HG03025 (cell line): ENCODE results near the gene RIPK3.
"Not testable (repeated sequence)": the region's sequence is repeated elsewhere in the genome, so short reads cannot be mapped to it uniquely, and the experiment has no call there.

ENCODE experiments used
- ATAC-seq: cut with Tn5 transposase; IDR thresholded peaks from one replicate; pipeline ENCODE4 v1.9.1; 2021; ENCODE audit warnings: mild to moderate bottlenecking, moderate library complexity; ENCODE audit not compliant: unreplicated experiment, low FRiP score

Gene RIPK3

DNA sequence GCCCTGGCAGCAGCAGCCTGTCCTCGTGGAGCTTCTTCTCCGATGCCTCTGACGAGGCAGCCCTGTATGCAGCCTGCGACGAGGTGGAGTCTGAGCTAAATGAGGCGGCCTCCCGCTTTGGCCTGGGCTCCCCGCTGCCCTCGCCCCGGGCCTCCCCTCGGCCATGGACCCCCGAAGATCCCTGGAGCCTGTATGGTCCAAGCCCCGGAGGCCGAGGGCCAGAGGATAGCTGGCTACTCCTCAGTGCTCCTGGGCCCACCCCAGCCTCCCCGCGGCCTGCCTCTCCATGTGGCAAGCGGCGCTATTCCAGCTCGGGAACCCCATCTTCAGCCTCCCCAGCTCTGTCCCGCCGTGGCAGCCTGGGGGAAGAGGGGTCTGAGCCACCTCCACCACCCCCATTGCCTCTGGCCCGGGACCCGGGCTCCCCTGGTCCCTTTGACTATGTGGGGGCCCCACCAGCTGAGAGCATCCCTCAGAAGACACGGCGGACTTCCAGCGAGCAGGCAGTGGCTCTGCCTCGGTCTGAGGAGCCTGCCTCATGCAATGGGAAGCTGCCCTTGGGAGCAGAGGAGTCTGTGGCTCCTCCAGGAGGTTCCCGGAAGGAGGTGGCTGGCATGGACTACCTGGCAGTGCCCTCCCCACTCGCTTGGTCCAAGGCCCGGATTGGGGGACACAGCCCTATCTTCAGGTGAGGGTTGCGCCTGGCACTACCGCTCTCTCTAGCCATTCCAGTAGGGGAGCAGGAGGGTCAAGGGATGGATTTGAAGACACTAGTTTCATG, 30.3 kb upstream of the RIPK3 start:
- no peak for ATAC-seq

DNA sequence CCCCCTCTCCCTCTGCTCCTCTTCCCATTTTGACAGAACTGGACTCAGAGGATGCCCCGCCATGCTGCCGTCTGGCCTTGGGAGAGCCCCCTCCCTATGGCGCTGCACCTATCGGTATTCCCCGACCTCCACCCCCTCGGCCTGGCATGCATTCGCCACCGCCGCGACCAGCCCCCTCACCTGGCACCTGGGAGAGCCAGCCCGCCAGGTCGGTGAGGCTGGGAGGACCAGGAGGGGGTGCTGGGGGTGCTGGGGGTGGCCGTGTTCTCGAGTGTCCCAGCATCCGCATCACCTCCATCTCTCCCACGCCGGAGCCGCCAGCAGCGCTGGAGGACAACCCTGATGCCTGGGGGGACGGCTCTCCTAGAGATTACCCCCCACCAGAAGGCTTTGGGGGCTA, 29.7 kb upstream of the RIPK3 start:
- no peak for ATAC-seq

DNA sequence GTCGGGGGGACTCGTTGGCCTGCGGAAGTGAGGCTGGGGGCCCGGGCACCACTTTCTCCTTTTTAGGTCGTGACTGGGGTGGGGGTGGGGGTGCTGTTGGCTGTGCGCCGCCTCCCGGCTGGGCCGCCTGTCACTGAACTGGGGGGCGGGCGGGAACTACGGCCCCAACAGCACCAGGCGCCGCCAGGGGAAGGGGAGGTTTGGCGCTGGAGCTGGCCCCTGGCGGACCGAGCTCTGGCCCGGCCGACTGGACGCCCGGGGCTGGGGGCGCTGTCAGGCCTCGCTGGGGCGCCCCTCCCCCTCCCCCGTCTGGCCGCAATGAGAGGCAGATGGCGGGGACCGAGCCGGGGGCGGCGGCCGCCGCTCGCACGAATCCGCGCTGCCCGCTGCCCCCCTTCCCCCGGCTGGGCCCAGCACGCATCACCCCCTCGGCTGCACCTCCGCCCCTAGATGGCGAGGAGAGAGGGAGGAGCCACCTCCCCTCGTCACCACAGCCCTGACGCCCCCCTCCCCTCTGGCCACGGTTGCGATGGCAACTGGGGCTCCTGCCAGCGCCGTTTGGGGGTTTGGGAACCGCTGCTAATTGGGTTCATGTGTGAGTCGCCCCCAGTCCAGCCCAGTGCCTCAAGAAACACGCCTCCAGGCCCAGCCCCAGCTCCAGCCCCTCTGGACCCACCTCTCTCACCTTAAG, 28.9 kb upstream of the RIPK3 start:
- ATAC-seq = no peak

DNA sequence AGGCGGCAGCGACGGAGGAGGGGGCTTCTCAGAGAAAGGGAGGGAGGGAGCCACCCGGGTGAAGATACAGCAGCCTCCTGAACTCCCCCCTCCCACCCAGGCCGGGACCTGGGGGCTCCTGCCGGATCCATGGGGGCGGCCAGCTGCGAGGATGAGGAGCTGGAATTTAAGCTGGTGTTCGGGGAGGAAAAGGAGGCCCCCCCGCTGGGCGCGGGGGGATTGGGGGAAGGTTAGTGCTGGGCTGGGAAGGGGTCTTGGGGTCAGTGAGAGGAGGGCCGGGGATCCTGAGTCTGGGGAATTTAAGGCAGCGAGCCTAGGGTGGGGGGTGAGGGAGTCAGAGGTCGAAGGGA, 28.4 kb upstream of the RIPK3 start:
- ATAC-seq = no peak

DNA sequence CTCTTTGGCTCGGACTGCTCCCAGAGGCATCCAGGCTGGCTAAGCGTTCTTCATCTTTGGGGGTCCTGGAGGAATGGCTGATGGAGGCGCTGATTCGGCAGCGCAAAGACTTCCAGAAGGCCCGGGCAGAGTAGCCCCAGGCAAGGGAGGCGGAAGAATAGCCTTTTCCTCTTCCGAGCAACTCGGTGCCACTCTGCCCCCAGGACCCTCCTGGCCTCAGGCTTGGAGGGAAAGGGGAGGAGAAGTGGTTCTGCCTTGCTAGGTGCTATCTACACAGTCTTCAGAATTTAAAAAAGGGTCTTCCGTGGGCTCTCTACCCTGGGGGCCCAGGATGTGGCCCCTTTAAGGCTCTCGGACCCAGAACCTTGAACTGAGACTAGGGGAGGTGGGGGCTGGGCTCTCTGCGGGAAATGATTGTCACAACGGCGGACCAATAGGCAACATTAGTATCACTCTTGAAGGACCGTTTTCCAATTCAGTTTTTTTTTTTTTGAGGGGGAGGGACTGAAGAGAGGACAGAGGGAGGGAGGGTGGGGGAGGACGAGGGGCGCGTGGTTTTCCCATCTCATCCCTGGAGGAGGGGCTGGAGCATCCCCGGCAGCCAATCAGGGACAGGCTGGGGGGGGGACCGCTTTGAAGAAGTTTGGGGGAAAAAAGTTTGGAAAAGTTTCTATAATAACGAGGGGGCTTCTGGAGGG, 27.9 kb upstream of the RIPK3 start, which contains the start of gene NFATC4:
TSS of gene NFATC4 (plus strand) at position 671 of the 698 bp plus-strand sequence. CDS start 157 bp downstream, outside the sequence.
- ATAC-seq = no peak

DNA sequence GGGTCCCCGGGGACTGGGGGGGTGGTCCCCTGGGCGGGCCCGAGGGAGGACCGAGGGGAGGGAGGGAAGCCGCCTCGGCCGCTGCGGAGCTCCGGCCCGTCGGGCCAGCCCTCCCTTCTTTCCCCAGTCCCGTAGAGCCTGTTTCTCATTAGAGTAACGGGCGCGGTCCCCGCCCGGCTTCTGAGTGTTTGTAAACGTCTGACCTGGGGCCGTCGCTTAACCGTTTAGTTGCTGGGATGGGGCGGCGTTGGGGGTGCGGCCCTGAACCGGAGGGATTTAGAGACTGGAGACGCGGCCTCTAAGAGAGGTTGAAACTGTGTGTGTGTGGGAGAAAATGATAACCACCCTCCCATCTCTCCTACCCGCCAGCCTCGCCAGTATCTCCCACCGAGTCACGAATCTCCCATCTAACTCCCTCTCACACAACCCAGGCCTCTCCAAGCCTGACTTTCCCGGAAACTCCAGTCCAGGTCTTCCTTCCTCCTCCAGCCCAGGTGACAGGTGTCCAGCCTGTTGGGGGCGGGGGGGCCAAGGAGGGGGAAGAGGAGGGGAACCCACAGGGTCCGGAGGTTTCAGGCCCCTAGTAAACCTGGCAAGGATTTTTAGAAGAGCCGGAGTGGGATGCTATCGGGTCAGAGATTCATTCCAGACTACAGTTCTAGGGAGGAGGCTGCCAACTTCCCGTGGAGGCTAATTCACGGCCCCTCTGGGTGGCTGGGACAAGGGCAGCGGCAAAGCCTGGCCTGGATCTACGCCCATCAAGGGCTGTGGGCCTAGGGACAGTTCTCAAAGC, 27.1 kb upstream of the RIPK3 start:
- ATAC-seq = peak; percentile 47

DNA sequence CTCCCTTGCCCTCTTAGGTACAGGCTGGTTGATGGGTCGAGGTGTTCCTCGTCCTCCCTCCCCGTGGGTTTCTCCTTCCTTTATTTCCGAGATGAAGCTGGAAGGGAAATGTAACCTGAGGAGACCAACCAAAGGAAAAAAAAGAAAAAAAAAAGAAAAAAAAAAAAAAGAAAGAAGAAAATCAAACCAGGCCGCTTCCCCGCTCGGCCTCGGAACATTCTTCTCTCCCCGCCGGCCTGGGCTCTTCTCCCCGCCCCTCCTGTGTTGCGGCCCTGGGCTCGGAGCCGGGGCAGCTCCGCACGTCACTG, 26.6 kb upstream of the RIPK3 start:
- no peak for ATAC-seq

DNA sequence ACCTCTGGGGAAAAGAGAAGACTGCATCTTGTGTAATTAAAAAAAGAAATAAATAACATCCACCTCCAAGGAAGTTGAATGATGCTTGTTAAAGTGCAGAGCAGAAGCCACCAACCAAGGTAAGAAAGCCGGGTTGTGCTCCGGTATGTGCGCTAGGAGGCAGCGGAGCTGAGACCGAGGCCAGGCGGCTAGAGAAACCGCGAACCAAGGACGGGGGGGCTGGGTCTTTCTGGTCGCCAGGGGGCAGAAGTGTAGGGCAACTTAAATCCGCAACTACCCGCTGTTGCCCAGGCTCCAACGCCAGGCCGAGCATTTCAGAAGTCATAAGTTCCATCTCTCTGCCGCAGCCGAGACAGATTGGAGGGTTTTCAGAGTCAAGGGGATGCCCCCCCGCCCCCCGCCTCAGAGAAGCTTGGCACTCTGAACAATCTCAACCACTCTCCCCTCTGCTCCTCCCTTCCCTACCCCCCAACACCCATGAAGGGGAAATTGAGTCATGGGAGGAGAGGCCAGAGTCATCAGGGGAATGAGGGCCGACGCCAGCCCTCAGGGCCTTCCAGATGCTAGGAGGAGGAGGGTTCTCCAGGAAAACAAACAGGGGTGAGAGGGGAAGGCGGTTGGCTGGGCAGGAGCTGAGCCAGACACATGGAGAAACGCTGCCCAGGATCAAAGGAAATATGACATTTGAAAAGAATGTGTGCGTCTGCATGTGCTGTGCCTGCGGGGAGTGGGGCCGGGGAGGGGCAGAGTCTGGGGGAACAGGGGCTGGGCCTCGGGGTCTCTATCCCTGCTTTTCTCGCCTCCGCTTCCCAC, 26.0 kb upstream of the RIPK3 start:
- no peak for ATAC-seq

DNA sequence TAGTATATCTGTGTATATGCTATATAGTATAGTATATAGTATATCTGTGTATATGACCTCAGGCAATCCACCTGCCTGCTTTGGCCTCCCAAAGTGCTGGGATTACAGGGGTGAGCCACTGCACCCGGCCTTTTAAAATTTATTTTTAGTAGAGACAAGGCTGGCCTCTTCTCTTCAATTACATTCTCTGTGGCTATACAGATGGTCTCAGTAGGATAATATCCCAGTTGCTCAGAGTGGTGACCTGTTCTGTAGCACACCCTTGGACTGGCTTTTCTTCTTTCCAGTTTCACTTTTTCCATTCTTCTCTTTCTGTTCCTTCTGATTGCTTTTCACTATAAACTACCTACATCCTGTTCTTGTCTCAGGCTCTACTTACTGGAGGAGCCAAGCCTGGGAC, 25.1 kb upstream of the RIPK3 start:
- no peak for ATAC-seq

DNA sequence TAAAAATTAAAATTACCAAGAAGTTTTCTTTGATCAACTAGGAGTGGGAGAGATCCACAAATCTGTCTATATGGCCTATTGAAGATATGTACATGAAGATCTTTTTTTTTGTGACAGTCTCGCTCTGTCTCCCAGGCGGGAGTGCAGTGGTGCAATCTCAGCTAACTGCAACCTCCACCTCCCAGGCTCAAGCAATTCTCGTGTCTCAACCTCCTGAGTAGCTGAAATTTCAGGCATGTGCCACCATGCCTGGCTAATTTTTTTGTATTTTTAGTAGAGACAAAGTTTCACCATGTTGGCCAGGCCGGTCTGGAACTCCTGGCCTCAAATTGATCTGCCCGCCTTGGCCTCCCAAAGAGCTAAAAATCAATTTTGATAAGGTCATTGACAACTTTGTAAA, 23.6 kb upstream of the RIPK3 start:
- no peak for ATAC-seq

DNA sequence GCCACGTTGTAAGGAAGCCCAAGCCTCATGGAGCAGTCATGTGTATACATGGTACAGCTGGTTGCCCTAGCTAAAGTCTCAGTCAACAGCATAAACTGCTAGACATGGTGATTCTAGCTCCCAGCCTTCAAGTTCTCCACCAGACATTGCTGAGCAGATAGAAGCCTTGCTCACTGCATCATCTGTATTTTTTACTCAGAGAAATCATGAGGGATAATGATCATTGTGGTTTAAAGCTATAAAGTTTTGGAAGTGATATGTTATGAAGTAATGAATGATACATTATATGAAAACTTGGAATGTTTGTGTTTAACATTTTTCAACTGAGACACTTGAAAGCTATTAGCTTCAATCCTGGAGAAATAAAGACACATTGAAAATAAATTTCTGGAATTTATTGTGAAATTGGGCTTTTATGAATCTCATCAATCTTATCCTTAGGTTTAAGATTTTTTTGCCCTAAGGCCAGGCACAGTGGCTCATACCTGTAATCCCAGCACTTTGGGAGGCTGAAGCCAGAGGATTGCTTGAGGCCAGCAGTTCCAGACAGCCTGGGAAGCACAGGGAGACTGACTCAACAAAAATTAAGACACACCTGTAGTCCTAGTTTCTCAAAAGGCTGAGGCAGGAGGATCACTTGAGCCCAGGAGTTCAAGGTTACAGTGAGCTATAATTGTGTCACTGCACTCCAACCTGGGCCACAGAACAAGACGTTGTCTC, 22.6 kb upstream of the RIPK3 start:
- ATAC-seq = no peak

DNA sequence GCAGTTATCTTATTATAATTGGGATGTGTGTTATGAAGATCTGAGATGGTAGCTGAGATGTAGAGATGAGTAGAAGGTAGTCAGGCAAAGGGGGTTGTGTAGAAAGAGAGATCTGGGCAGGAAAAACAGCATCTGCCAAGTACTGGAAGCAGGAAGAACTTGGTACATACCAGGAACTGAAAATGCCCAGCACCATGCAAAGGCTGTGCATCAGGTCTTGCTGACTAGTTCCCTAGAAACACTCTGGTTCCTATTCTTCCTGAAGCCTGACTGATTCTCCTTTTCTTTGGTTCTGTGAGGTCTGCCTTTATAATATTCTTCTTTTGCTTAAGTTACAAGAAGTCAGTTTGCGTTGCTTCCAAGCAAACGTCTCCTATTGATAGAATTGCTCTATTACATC, 21.5 kb upstream of the RIPK3 start:
- no peak for ATAC-seq

DNA sequence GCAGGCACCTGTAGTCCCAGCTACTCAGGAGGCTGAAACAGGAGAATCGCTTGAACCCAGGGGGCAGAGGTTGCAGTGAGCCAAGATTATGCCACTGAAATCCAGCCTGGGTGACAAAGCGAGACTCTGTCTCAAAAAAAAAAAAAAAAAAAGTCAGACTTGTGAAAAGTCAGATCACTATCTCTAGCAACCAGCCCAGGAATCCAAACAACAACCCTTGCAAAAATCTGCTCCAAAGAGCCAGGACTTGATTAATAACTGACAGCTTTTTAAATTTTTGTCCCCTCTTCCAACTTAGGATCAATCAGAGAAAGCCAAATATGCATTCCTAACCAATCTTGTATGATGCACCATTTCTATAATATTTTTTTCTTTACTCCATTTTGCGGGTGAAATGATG, 20.5 kb upstream of the RIPK3 start:
- no peak for ATAC-seq

DNA sequence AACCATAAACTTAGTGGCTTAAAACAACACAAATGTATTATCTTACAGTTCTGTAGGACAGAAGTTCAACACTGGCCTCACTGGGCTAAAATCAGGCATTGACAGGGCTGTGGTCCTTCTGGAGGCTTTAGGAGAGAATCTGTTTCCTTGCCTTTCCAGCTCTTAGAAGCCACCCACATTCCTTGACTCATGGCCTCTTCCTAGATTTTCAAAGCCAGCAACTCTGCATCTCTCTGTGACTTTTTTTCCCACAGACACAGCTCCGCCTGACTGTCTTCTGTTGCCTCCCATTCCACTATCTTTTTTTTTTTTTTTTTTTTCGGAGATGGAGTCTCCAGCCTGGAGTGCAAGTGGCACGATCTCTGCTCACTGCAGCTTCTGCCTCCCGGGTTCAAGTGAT, 16.4 kb upstream of the RIPK3 start:
- ATAC-seq = no peak

DNA sequence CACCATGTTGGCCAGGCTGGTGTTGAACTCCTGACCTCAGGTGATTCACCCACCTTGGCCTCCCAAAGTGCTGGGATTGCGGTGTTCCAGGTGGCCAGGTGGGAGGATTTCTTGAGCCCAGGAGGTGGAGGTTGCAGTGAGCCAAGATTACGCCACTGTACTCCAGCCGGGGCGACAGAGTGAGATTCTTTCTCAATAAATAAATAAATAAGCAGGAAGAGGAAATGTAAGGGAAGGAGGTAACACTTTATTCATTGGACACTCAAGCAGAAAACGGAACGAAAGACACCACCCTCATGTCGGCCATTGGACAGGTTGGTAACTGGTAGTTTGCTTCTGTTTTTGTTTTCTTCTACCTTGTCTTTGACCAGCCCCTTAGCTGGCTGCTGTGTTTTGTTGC, 15.2 kb upstream of the RIPK3 start:
- no peak for ATAC-seq

DNA sequence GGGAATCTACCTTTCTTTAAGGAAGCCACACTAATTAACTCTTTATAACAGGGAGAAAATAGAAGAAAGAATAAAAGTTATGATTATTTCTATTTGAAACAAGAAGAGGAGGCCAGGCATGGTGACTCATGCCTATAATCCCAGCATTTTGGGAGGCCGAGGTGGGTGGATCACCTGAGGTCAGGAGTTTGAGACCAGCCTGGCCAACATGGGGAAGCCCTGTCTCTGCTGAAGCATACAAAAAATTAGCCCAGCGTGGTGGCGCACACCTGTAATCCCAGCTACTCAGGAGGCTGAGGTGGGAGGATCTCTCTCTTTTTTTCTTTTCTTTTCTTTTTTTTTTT, 14.7 kb upstream of the RIPK3 start:
- ATAC-seq = not testable (repeated sequence)

DNA sequence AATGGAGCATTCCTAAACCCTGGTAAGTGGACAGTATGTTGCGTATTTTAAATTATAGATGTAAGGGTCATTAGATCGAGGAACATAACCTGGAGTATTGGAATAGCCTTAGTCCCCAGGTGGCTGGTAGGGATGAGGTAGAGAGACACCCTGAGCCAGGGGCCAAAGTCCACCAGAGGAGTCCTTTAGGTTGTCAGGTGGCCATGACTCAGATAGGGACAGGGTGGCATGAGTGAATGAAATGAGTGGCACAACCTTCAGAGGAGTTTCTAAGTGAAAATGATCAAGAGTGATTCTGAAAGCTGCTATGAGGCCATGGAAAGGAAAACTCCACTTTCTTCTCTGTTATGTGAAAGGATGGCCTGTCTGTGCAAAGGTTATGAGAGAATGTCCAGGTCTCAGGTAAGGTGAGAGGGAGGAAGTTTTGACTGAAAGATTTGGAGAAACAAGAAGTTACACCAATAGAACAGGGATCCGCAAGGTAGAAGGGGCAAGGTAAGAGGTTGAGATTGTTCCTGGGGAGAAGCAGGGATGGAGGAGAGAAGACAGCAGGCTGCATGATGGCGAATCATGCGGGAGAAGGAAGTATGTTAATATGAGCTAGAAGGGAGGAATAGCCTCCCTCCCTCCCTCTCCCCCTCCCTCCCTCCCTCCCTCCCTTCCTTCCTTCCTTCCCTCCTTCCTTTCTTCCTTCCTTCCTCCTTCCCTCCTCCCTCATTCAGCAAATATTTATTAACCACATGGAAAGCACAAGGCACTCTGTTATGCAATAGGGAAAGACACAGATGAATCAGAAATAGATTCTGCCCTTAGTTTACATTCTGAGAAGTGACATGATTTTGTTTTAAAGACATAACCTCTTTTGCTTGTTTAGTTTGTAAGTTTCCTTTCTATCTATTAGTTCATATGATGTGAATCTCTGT, 14.0 kb upstream of the RIPK3 start:
- ATAC-seq = no peak

DNA sequence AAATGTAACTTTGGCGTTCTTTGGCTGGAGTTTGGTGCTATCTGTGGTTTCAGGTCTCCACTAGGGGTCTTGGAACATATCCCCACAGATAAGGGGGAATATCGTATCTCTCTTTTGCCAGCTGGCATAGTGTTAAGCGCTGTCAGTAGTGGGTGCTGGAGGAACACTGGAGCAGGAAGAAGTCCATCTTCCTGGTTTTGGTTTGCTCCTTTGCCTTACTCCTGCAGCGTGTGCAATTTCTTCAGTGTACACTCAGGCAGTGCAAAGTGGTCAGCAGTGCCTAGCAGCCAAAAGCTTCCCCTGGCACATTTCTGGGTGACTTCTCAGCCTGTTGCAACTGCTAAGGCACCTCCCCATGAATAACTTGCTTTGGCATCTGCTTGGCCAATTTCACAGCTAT, 11.7 kb upstream of the RIPK3 start:
- no peak for ATAC-seq

DNA sequence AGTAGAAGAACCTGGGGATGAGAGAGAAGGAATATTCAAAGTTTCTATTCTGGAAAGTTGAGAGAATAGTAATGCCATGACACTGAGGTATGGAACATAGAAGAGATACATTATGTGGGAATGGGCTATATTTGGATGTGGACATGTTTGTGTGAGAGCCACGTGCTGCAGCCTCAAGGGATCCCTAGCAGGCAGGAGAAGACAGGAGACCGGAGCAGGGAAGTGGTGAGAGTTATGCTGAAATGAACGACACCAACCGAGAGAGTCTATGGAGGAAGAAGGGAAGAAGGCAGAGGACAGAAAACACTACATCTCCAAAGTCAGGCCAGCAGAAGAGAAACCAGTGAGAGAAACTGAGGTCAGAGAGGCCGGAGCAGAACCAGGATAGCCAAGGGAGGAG, 10.0 kb upstream of the RIPK3 start:
- ATAC-seq = no peak
